ENCODE data around the gene ABHD10. TPM values are rescaled to one million over a fixed set of nuclear protein-coding genes. Genes with fewer than 3 reads are reported as not detected.

Gene ABHD10
- total RNA-seq, result 17.6 and 30.9 TPM in 2 replicates

DNA sequence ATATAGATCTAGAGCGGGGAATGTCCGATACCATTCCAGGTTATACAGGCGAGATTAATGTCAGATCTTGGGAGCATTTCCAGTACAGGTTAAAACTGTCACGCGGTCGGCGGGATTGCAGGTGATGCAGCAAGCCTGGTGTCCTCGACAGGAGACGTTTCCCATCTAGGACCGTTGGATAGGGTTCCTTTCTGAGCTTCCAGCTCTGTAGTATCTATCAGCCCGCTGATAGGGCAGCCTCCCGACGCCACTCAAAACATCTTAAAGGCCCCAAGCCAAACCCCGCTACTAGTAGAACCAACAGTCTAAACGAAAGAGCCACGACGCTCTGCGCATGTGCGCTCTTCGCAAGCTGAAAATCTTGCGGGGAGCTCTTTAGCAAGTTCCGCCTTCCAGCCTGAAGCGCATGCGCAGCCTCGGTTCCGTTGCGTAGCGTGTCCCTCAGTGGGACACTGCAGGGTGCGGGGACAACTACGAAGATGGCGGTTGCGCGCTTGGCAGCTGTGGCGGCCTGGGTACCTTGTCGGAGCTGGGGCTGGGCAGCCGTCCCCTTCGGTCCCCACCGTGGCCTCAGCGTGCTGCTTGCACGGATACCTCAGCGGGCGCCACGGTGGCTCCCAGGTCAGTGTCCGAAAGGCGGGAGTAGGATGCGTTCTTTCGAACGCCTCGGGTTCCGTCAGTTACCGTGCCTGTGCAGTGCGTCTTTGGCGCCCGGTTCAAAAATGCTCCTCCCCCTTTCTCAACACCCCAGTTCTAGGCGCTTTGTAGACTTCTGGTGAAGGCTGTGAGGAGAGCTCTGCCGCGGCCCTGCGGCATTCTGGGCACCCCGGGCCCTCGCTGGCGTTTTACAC, at the start of gene ABHD10:
ABHD10 (plus strand) TSS at position 444 of the 851 bp plus-strand sequence; CDS start at position 480, 36 bp downstream.

DNA sequence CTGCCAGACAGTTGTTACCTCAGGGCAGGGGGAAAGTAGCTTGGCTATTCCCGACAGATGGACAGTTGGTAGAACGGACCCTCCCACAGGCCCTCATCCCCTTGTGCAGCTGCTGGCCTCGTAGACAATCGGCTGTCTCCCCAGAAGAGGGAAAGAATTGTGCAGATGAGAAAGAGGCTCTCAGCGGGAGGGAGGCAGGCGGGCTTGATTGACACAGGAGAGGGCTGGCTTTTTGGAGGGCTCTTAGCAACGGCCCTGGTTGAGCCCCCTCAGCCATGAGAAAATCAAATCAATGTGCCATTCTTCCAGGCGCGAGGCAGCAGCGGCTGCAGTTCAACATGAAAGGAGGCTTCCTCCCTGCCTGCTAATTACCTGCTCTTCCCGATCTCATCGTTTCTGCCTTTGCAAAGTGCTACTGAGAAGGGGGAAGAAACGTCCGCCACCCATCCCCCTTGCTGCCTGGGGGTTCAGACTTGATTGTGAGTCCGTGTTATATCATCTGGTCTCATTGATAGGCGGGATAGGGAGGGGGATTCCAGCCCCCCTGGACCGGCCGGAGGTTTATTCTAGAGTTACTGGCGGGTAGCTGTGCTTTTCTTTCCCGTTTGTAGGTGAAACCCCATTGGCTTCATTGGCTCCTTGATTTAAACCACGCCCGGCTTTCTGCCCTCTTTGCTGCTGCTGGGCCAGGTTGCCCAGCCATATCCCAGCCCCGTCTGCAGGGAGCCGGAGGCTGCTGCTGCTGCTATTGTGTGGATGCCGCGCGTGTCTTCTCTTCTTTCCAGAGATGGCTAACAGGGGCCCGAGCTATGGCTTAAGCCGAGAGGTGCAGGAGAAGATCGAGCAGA, 20.0 kb downstream of the ABHD10 start, which contains the start of gene TAGLN3:
TAGLN3 (plus strand) TSS at position 287 of the 848 bp plus-strand sequence; CDS start at position 788, 501 bp downstream.

DNA sequence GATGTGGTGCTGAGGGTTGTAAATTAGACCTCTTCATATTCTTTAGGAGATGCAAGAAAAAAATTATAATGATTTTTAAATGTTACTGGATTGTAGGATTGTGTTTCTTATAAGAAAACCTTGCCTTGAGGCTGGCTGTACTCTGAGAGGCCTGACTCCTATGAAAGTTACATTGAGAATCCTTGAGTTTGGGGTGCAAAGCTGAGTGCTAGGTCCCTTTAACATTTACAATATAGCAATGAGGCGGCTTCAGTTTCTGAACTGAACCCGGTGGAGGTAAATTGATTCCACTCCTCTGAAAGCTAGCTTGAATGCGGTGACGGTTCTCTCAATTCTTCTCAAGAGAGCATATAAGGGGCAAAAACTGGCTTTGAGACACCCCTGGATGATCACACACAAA, 55.6 kb downstream of the ABHD10 start, which contains the start of gene TMPRSS7:
TMPRSS7 (plus strand) TSS at position 301 of the 400 bp plus-strand sequence. CDS start 110 bp downstream, outside the sequence.

Other genes starting within 250 kb of the ABHD10 start
- 44.2 and 51.6 TPM in 2 replicates for gene PHLDB2, start 119.8 kb upstream of the ABHD10 start, total RNA-seq
- not detected in 2 replicates for gene TAGLN3, start 19.9 kb downstream of the ABHD10 start, total RNA-seq
- not detected in 2 replicates for gene TMPRSS7, start 55.7 kb downstream of the ABHD10 start, total RNA-seq
- gene C3orf52, start 107.4 kb downstream of the ABHD10 start, total RNA-seq, result 8.6 and 16.8 TPM in 2 replicates
- gene GCSAM, start 154.2 kb downstream of the ABHD10 start, total RNA-seq, result not detected in 2 replicates

Data from dermis lymphatic vessel endothelial cell (primary cell).